HCT116 (cell line): ENCODE data around the gene SFRP4. TPM values are rescaled to one million over a fixed set of nuclear protein-coding genes. Genes with fewer than 3 reads are reported as not detected.

Experiments used
- ATAC-seq: fragments of 200-7000 bp; cut with Tn5 transposase; 2 replicates; pipeline ENCODE4 v1.9.1; 2020; ENCODE audit warnings: mild to moderate bottlenecking, moderate library complexity
- BruUV-seq: library from RNA; stranded (reverse); fragments of 400-500 nt; replicated peaks from 2 replicates; lab custom pipeline; 2021; lab: Mats Ljungman, UMichigan
- CTCF ChIA-PET: fragments of 300-600 bp; sonication (Branson Sonifier 250); formaldehyde crosslinking; loops from one replicate; lab custom pipeline; 2021; ENCODE audit warnings: antibody characterized with exemption; lab: Charles Lee
- POLR2A ChIA-PET: fragments of 300-600, 350-600 bp; sonication (Branson Sonifier 250); formaldehyde crosslinking; loops from one replicate; lab custom pipeline; 2021; ENCODE audit warnings: antibody characterized with exemption; lab: Charles Lee
- RAD21 ChIA-PET, 2 experiments: fragments of 300-600 bp; sonication (Branson Sonifier 250); formaldehyde crosslinking; loops; one replicate each; lab custom pipeline; 2023; ENCODE audit warnings: low total read pairs in 2 of 2; ENCODE audit not compliant: uncharacterized antibody in 2 of 2, unreplicated experiment in 2 of 2, low non-redundant PET in 1 of 2; lab: Charles Lee
- DNase-seq: peaks from one replicate; pipeline ENCODE4 v3.0.0-alpha.2; 2010; ENCODE audit warnings: low read depth, low spot score
- H2AFZ ChIP-seq: fragments of 200-600 bp; shearing (Covaris generic), sonication (generic); 2 replicates; pipeline ENCODE4 v1.6.1; 2017; ENCODE audit warnings: low read depth, mixed run types, mixed read lengths, antibody characterized with exemption, low read length; ENCODE audit not compliant: poor library complexity, severe bottlenecking
- H3K27ac ChIP-seq: 2 replicates; pipeline ENCODE4 v1.5.1; 2012; ENCODE audit warnings: low read depth, low read length
- H3K27me3 ChIP-seq: fragments of 200-600 bp; sonication (generic); 2 replicates; pipeline ENCODE4 v1.6.1; 2016; ENCODE audit warnings: mixed run types, low read length, mixed read lengths; ENCODE audit not compliant: insufficient read depth
- H3K36me3 ChIP-seq, 2 experiments: fragments of 200-500 bp in 1 of 2; fragments of 200-600 bp in 1 of 2; sonication (Bioruptor generic) in 1 of 2; sonication (generic) in 1 of 2; 2 replicates each; pipeline versions ENCODE4 v1.5.1 to v1.6.1; 2014 to 2016; ENCODE audit warnings: low read length in 2 of 2, inconsistent platforms in 1 of 2, mixed read lengths in 1 of 2, mixed run types in 1 of 2; ENCODE audit not compliant: insufficient read depth in 2 of 2, control insufficient read depth in 1 of 2
- H3K4me1 ChIP-seq, 2 experiments: fragments of 200-600 bp in 1 of 2; sonication (generic) in 1 of 2; 2 replicates each; pipeline versions ENCODE4 v1.5.1 to v1.6.1; 2012 to 2017; ENCODE audit warnings: low read length in 2 of 2, inconsistent platforms in 1 of 2, mild to moderate bottlenecking in 1 of 2, mixed read lengths in 1 of 2, mixed run types in 1 of 2, moderate library complexity in 1 of 2; ENCODE audit not compliant: insufficient read depth in 2 of 2, control insufficient read depth in 1 of 2
- H3K4me2 ChIP-seq: fragments of 200-600 bp; sonication (generic); 2 replicates; pipeline ENCODE4 v1.6.1; 2017; ENCODE audit warnings: mixed run types, low read length, mixed read lengths
- H3K4me3 ChIP-seq, 2 experiments: fragments of 200-600 bp in 1 of 2; sonication (generic) in 1 of 2; replicated peaks in 1 of 2; 2 replicates each; pipeline ENCODE4 v1.5.1; 2011 to 2016; ENCODE audit warnings: low read length in 2 of 2, control low read depth in 1 of 2, low read depth in 1 of 2, mild to moderate bottlenecking in 1 of 2, mixed read lengths in 1 of 2, mixed run types in 1 of 2
- H3K79me2 ChIP-seq: fragments of 200-600 bp; sonication (generic); 2 replicates; pipeline ENCODE4 v1.6.1; 2017; ENCODE audit warnings: mild to moderate bottlenecking, mixed run types, low read length, moderate library complexity, mixed read lengths; ENCODE audit not compliant: insufficient read depth
- H3K9ac ChIP-seq: fragments of 200-600 bp; sonication (generic); 2 replicates; pipeline ENCODE4 v1.6.1; 2016; ENCODE audit warnings: low read length, mixed read lengths
- H3K9me2 ChIP-seq: fragments of 200-600 bp; sonication (generic), shearing (Covaris generic); 2 replicates; pipeline ENCODE4 v1.6.1; 2017; ENCODE audit warnings: mixed run types, mild to moderate bottlenecking, moderate library complexity; ENCODE audit not compliant: insufficient read depth
- H3K9me3 ChIP-seq, 2 experiments: fragments of 200-500 bp in 1 of 2; fragments of 200-600 bp in 1 of 2; sonication (Bioruptor generic) in 1 of 2; sonication (generic) in 1 of 2; 2 replicates each; pipeline ENCODE4 v1.6.1; 2014 to 2017; ENCODE audit warnings: low read length in 2 of 2, mixed read lengths in 2 of 2, inconsistent platforms in 1 of 2, low read depth in 1 of 2, mild to moderate bottlenecking in 1 of 2, mixed run types in 1 of 2, moderate library complexity in 1 of 2; ENCODE audit not compliant: control insufficient read depth in 1 of 2, insufficient read depth in 1 of 2
- H4K20me1 ChIP-seq: fragments of 200-600 bp; sonication (generic), shearing (Covaris generic); 2 replicates; pipeline ENCODE4 v1.6.1; 2017; ENCODE audit warnings: mixed run types, mild to moderate bottlenecking, moderate library complexity; ENCODE audit not compliant: insufficient read depth
- CTCF ChIP-seq, 3 experiments: fragments of 200-600 bp in 1 of 3; sonication (generic) in 1 of 3; IDR thresholded peaks in 2 of 3; conservative IDR thresholded peaks in 1 of 3; 2 replicates each; pipeline ENCODE4 v1.5.1; 2012 to 2017; ENCODE audit warnings: low read depth in 2 of 3, low read length in 2 of 3, antibody characterized with exemption in 1 of 3, borderline replicate concordance in 1 of 3, control low read depth in 1 of 3, mild to moderate bottlenecking in 1 of 3, mixed read lengths in 1 of 3, mixed run types in 1 of 3, moderate library complexity in 1 of 3; ENCODE audit not compliant: insufficient read depth in 1 of 3
- EZH2 ChIP-seq: fragments of 200-600 bp; sonication (generic); IDR thresholded peaks from 2 replicates; pipeline ENCODE4 v1.6.1; 2017; ENCODE audit warnings: antibody characterized with exemption, mixed run types
- EZH2phosphoT487 ChIP-seq: fragments of 200-600 bp; IDR thresholded peaks from 2 replicates; pipeline ENCODE4 v1.6.1; 2018; ENCODE audit warnings: antibody characterized with exemption, borderline replicate concordance
- FOSL1 ChIP-seq: IDR thresholded peaks from 2 replicates; pipeline ENCODE4 v1.6.1; 2012; ENCODE audit warnings: low read depth
- JUND ChIP-seq: IDR thresholded peaks from 2 replicates; pipeline ENCODE4 v1.6.1; 2012
- RAD21 ChIP-seq: IDR thresholded peaks from 2 replicates; pipeline ENCODE4 v1.6.1; 2012; ENCODE audit warnings: low read depth, mild to moderate bottlenecking
- REST ChIP-seq: IDR thresholded peaks from 2 replicates; pipeline ENCODE4 v1.6.1; 2012; ENCODE audit warnings: low read depth
- SIN3A ChIP-seq: IDR thresholded peaks from 2 replicates; pipeline ENCODE4 v1.6.1; 2012; ENCODE audit warnings: low read depth
- ZBTB33 ChIP-seq: IDR thresholded peaks from 2 replicates; pipeline ENCODE4 v1.6.1; 2011; ENCODE audit warnings: mild to moderate bottlenecking, low read length, moderate library complexity; ENCODE audit not compliant: insufficient replicate concordance; ENCODE audit errors: extremely low read depth
- ZFX ChIP-seq: fragments of 450-650 bp; IDR thresholded peaks from 2 replicates; pipeline ENCODE4 v1.6.1; 2017
- intact Hi-C: fragments of 100-400 bp; cut with micrococcal nuclease; formaldehyde crosslinking; loops from 2 replicates; pipeline ENCODE4 v1.10.0; 2022
- total RNA-seq: library from RNA; stranded (reverse); gene quantifications from one replicate; pipeline ENCODE4 v1.2.1, GENCODE V29; 2021; ENCODE audit not compliant: unreplicated experiment

The SFRP4 gene
- total RNA-seq, 1 experiment from 2014 or later = 0.25 TPM

DNA sequence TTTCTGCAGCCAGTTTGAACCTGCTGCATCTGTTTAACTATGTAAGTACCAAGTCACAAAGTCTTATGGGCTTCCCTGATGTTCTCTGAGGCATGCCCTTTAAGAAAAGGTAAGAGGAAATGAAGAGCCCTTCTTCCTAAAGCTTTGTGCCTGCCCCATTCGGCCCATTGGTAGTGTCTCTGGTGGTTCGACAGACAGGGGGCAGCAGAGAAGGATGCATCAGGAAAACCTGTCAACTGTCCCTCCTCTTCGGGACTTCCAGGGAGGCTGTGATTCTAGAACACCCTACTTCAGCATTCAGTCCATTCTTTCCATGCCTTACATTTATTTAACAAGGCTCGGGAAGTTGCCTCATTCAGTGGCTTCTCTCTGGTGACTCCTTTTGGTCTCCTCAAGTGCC is 1.9 kb upstream of the SFRP4 start:
- peaks cover 12% of the 10 kb centered on the region for H3K79me2 ChIP-seq
- peaks cover 9 to 16% of the 10 kb centered on the region in 2 experiments; a peak in 2 of 4 replicates for H3K4me1 ChIP-seq
- H2AFZ ChIP-seq = no peak overlapping the region
- H3K9ac ChIP-seq = no peak overlapping the region
- TF ChIP-seq FOSL1 (no peak), CTCF (IDR thresholded peaks at IDR 0.05 in 2 of 3, conservative IDR thresholded peaks at IDR 0.05 in 1 of 3; ENCODE audit: borderline replicate concordance in 1 of 3, insufficient read depth in 1 of 3, low read depth in 2 of 3, low read length in 2 of 3) (0 out of 6 replicates have a peak, but pooled peaks of 1 of the 3 experiments have one; percentile 23)
- no peak for ATAC-seq
- H3K4me2 ChIP-seq = no peak overlapping the region
- no peak overlapping the region for H3K27ac ChIP-seq
- no peak for DNase-seq
- H4K20me1 ChIP-seq = no peaks in the 10 kb centered on the region
- no peaks in the 10 kb centered on the region for H3K27me3 ChIP-seq
- H3K4me3 ChIP-seq = no peak overlapping the region
- no peaks in the 10 kb centered on the region for H3K9me3 ChIP-seq
- H3K36me3 ChIP-seq = no peaks in the 10 kb centered on the region
- no TSS peak for BruUV-seq
- intact Hi-C loops = loop anchor here (5.0 kb wide), 1 partner anchor 304 kb away; no protein-coding TSS in a partner anchor
- ChIA-PET CTCF (interaction anchor here (0.7 to 2.5 kb wide), 4 partner anchors 11 to 450 kb away, joined by 3 to 9 read pairs (median 3); no protein-coding TSS in a partner anchor), POLR2A (no interaction called here), RAD21 (no interaction called here)
- H3K9me2 ChIP-seq = no peaks in the 10 kb centered on the region

GRCh38 chr7:37916017-37916672 is 472 bp downstream of the SFRP4 start:
- intact Hi-C loops = loop anchor here (5.0 kb wide), 1 partner anchor 306 kb away; no protein-coding TSS in a partner anchor
- H3K9me3 ChIP-seq = no peaks in the 10 kb centered on the region
- no peak overlapping the region for H3K4me3 ChIP-seq
- ChIA-PET POLR2A (no interaction called here), RAD21 (no interaction called here), CTCF (interaction anchor here (1.9 to 2.5 kb wide), 2 partner anchors 299 to 453 kb away, joined by 8 to 9 read pairs; no protein-coding TSS in a partner anchor)
- no peak overlapping the region for H3K9ac ChIP-seq
- H3K9me2 ChIP-seq = no peaks in the 10 kb centered on the region
- no peaks in the 10 kb centered on the region for H3K36me3 ChIP-seq
- ATAC-seq (no peak), DNase-seq (no peak)
- peak overlapping the region; percentile 71 for H3K4me2 ChIP-seq
- no TSS peak for BruUV-seq
- H4K20me1 ChIP-seq = no peaks in the 10 kb centered on the region
- no peaks in the 10 kb centered on the region for H3K79me2 ChIP-seq
- no peak overlapping the region for H3K27ac ChIP-seq
- no peak overlapping the region for H2AFZ ChIP-seq
- H3K4me1 ChIP-seq = peaks cover 6 to 11% of the 10 kb centered on the region in 2 experiments; a peak in 2 of 4 replicates
- H3K27me3 ChIP-seq = peaks cover 3% of the 10 kb centered on the region; the same call in 1 of the 2 replicates
- TF ChIP-seq ZBTB33 = no peak
- TF ChIP-seq EZH2 = no peak
- TF ChIP-seq ZFX = no peak
- TF ChIP-seq JUND = no peak
- no peak for TF ChIP-seq EZH2phosphoT487
- TF ChIP-seq REST = no peak
- no peak for TF ChIP-seq SIN3A
- no peak for TF ChIP-seq RAD21
